Astrocyte (in vitro differentiated cells and primary cell): ENCODE measurements around the gene CNGA3.
"Not testable (repeated sequence)": the region's sequence is repeated elsewhere in the genome, so short reads cannot be mapped to it uniquely, and the experiment has no call there.

Experiments
- EZH2 ChIP-seq: IDR thresholded peaks from 2 replicates; pipeline ENCODE4 v1.6.1; 2012; ENCODE audit warnings: mild to moderate bottlenecking, low read length, inconsistent platforms; ENCODE audit not compliant: insufficient read depth
- TF ChIP-seq, protein P1 (sequence below): IDR thresholded peaks from 2 replicates; pipeline ENCODE4 v1.5.1; 2011; ENCODE audit warnings: low read depth, mild to moderate bottlenecking, inconsistent platforms, low read length, moderate library complexity; ENCODE audit not compliant: insufficient read depth

- not testable (repeated sequence) for TF ChIP-seq EZH2
- TF ChIP-seq, protein P1, sequence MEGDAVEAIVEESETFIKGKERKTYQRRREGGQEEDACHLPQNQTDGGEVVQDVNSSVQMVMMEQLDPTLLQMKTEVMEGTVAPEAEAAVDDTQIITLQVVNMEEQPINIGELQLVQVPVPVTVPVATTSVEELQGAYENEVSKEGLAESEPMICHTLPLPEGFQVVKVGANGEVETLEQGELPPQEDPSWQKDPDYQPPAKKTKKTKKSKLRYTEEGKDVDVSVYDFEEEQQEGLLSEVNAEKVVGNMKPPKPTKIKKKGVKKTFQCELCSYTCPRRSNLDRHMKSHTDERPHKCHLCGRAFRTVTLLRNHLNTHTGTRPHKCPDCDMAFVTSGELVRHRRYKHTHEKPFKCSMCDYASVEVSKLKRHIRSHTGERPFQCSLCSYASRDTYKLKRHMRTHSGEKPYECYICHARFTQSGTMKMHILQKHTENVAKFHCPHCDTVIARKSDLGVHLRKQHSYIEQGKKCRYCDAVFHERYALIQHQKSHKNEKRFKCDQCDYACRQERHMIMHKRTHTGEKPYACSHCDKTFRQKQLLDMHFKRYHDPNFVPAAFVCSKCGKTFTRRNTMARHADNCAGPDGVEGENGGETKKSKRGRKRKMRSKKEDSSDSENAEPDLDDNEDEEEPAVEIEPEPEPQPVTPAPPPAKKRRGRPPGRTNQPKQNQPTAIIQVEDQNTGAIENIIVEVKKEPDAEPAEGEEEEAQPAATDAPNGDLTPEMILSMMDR: not testable (repeated sequence)
Measured at GRCh38 chr2:98320171-98320570, 26.1 kb upstream of the CNGA3 start.
